ENCODE data around the gene KATNBL1. TPM values are rescaled to one million over a fixed set of nuclear protein-coding genes. Genes with fewer than 3 reads are reported as not detected.

KATNBL1 gene
- total RNA-seq, 3 donors from 2014 or later, result 42.8 to 52.6 (median 46.2) TPM

DNA sequence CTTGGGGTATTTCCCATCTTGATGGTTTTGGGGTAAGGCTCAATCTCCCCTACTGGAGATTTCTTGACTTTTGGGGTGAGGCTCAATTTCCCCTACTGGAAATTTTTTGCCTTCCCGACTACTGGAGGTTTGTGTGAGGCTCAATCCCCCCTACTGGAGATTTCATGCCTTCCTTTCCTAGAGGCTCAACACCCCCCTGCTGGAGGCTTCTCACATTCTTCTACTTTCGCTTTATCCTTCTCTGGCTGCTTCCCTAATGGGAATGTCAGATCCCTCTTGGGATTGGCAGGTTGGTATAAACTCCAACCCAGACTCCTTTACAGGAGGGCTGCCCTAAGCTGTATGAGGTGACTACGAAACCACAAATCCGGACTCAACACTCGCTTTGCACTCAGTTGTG lies 49.2 kb downstream of the KATNBL1 start:
- H3K9me3 ChIP-seq, result peaks cover 18% of the 10 kb centered on the region
- H3K4me1 ChIP-seq (ENCODE audit: low read depth), result no peaks in the 10 kb centered on the region
- no peak for ATAC-seq
- H3K4me3 ChIP-seq, result no peak overlapping the region
- intact Hi-C loops (cut with DNase I, micrococcal nuclease), result no loop called here
- no peak for DNase-seq
- no peak for TF ChIP-seq CTCF (IDR thresholded peaks at IDR 0.05)
- H3K36me3 ChIP-seq (ENCODE audit: low read depth), result no peaks in the 10 kb centered on the region

GRCh38 chr15:34158355-34158754 lies 51.5 kb downstream of the KATNBL1 start:
- intact Hi-C loops (cut with DNase I, micrococcal nuclease), result no loop called here
- Histone ChIP-seq H3K36me3 (ENCODE audit: low read depth) (no peaks in the 10 kb centered on the region), H3K4me1 (ENCODE audit: low read depth) (no peaks in the 10 kb centered on the region), H3K9me3 (peaks cover 33% of the 10 kb centered on the region), H3K4me3 (no peak overlapping the region)
- TF ChIP-seq CTCF (IDR thresholded peaks at IDR 0.05), result no peak
- DNase-seq, result no peak
- ATAC-seq, result no peak

DNA sequence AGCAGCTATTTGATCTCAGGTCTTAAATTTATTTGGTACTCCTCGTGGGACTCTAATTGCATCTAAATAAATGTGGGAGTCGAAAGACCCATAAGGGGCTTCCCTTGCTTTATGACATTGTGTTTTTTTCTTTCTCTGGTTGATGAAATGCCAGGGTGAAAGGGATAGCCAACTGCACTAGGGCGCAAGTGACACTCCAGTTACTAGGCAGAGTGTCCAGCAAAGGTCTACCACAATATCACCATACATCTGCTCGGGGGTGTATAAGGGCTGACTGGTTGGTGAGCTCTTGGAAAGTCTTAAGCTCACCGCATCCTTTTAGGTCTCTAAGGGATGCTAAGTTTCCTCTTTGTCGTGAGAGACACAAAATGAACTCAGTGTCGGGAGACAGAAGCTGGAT lies 54.0 kb downstream of the KATNBL1 start:
- no peaks in the 10 kb centered on the region for H3K4me1 ChIP-seq (ENCODE audit: low read depth)
- no peak overlapping the region for H3K4me3 ChIP-seq
- ATAC-seq (no peak), DNase-seq (no peak)
- H3K36me3 ChIP-seq (ENCODE audit: low read depth), result no peaks in the 10 kb centered on the region
- peaks cover 21% of the 10 kb centered on the region for H3K9me3 ChIP-seq
- no peak for TF ChIP-seq CTCF (IDR thresholded peaks at IDR 0.05)
- intact Hi-C loops (cut with DNase I, micrococcal nuclease), result no loop called here

DNA sequence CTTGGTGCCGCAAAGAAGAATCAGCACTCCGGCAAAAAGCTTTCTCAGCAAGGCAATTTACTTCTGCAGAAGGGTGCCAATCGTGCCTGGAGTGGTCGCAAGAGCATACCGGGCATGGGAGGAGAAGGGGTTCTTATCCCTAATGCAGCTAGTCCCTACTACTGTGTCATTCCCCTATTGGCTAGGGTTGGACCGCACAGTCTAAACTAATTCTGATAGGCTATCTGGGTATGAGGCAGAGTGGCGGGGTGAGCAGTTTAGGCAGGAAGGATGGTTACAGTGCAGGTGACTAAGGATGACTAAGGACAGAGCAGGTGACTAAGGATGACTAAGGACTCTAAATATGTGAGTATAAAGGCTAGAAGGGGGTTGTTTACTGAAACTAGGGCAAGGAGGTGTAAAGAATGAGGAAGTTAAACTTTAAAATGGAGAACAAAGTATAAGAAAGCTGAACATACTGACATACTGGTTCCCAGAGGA lies 55.1 kb downstream of the KATNBL1 start:
- intact Hi-C loops (cut with DNase I, micrococcal nuclease), result no loop called here
- Histone ChIP-seq H3K4me1 (ENCODE audit: low read depth) (no peaks in the 10 kb centered on the region), H3K4me3 (no peak overlapping the region), H3K9me3 (peaks cover 15% of the 10 kb centered on the region), H3K36me3 (ENCODE audit: low read depth) (no peaks in the 10 kb centered on the region)
- ATAC-seq, result peak; percentile 48
- TF ChIP-seq CTCF (IDR thresholded peaks at IDR 0.05), result no peak
- no peak for DNase-seq

GRCh38 chr15:34147371-34148140 lies 62.3 kb downstream of the KATNBL1 start:
- no peak for TF ChIP-seq CTCF (IDR thresholded peaks at IDR 0.05)
- Histone ChIP-seq H3K4me1 (ENCODE audit: low read depth) (no peaks in the 10 kb centered on the region), H3K9me3 (no peaks in the 10 kb centered on the region), H3K4me3 (no peak overlapping the region), H3K36me3 (ENCODE audit: low read depth) (no peaks in the 10 kb centered on the region)
- DNase-seq (no peak), ATAC-seq (no peak)
- intact Hi-C loops (cut with DNase I, micrococcal nuclease), result no loop called here
